ENCODE measurements around the gene LRRC38. TPM values are rescaled to one million over a fixed set of nuclear protein-coding genes. Genes with fewer than 3 reads are reported as not detected.

Gene LRRC38
- total RNA-seq, 1 donor from 2014 or later: not detected

- Mint-ChIP-seq H3K9me3 (peaks cover 2% of the 10 kb centered on the region), H3K36me3 (ENCODE audit: low read depth) (no peaks in the 10 kb centered on the region), H3K27ac (ENCODE audit: unreplicated experiment) (no peak overlapping the region), H3K27me3 (ENCODE audit: low read depth) (peaks cover 38% of the 10 kb centered on the region), H3K4me3 (no peak overlapping the region), H3K4me1 (no peaks in the 10 kb centered on the region)
- DNase-seq (ENCODE audit: low read depth, low spot score): peak; percentile 6
- TF ChIP-seq, protein P1, sequence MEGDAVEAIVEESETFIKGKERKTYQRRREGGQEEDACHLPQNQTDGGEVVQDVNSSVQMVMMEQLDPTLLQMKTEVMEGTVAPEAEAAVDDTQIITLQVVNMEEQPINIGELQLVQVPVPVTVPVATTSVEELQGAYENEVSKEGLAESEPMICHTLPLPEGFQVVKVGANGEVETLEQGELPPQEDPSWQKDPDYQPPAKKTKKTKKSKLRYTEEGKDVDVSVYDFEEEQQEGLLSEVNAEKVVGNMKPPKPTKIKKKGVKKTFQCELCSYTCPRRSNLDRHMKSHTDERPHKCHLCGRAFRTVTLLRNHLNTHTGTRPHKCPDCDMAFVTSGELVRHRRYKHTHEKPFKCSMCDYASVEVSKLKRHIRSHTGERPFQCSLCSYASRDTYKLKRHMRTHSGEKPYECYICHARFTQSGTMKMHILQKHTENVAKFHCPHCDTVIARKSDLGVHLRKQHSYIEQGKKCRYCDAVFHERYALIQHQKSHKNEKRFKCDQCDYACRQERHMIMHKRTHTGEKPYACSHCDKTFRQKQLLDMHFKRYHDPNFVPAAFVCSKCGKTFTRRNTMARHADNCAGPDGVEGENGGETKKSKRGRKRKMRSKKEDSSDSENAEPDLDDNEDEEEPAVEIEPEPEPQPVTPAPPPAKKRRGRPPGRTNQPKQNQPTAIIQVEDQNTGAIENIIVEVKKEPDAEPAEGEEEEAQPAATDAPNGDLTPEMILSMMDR (conservative IDR thresholded peaks at IDR 0.05): peak; percentile 49
Observed at GRCh38 chr1:13469343-13469742, 44.5 kb downstream of the LRRC38 start.

DNA sequence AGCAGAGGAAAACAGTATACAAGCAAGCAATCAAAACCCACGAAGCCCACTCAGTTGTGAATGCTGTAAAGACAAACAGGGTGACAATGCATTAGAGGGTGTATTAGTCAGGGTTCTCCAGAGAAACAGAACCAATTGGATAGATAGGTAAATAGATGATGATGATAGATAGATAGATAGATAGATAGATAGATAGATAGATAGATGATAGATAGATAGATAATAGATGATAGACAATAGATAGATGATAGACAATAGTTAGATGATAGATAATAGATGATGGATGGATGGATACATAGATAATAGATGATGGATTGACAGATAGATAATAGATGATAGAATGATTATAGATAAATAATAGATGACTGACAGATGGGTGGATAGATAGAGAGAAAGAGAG is 48.3 kb downstream of the LRRC38 start:
- Mint-ChIP-seq H3K4me1 (no peaks in the 10 kb centered on the region), H3K4me3 (no peak overlapping the region), H3K9me3 (no peaks in the 10 kb centered on the region), H3K27ac (ENCODE audit: unreplicated experiment) (no peak overlapping the region), H3K27me3 (ENCODE audit: low read depth) (peaks cover 53% of the 10 kb centered on the region), H3K36me3 (ENCODE audit: low read depth) (no peaks in the 10 kb centered on the region)
- no peak for DNase-seq (ENCODE audit: low read depth, low spot score)
- TF ChIP-seq, protein P1 (conservative IDR thresholded peaks at IDR 0.05): no peak

DNA sequence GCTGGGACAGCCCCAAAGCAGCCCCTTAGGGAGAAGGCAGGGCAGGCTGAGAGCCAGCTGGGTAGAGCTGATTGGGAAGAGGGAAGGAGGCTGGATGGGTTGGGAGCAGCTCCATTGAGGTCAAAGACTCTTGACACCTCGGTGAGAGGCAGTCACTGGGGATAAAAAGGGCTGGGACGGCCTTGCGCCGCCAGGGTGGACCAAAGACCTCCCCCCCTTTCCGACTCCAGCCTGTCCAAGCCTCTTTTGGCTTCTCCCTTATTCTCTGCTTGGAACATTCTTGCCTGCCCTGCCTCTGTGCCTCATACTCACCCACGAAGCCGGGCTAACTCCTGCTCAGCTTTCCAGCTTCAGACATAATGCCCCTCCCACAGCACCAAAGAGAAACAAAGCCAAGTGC is 51.1 kb downstream of the LRRC38 start:
- Mint-ChIP-seq H3K4me1 (no peaks in the 10 kb centered on the region), H3K9me3 (no peaks in the 10 kb centered on the region), H3K27me3 (ENCODE audit: low read depth) (peaks cover 65% of the 10 kb centered on the region), H3K27ac (ENCODE audit: unreplicated experiment) (no peak overlapping the region), H3K36me3 (ENCODE audit: low read depth) (no peaks in the 10 kb centered on the region), H3K4me3 (no peak overlapping the region)
- TF ChIP-seq, protein P1 (conservative IDR thresholded peaks at IDR 0.05): no peak
- no peak for DNase-seq (ENCODE audit: low read depth, low spot score)

DNA sequence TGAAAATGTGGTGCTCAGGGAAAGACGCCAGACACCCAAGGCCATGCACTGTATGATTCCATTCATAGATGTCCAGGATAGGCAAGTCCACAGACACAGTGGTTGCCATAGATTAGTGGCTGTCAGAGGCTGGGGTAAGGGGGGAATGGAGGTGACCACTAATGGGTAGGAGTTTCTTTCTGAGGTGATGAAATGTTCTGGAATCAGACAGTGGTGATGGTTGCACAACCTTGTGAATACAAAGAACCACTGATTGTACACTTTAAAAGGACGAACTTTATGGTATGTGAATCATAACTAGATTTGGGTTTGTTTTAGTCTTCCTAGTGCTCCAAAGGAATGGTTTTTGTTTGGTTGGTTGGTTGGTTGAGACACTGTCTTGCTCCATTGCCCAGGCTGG is 51.8 kb downstream of the LRRC38 start:
- no peaks in the 10 kb centered on the region for H3K9me3 Mint-ChIP-seq
- no peaks in the 10 kb centered on the region for H3K4me1 Mint-ChIP-seq
- no peak for DNase-seq (ENCODE audit: low read depth, low spot score)
- H3K4me3 Mint-ChIP-seq: no peak overlapping the region
- TF ChIP-seq, protein P1 (conservative IDR thresholded peaks at IDR 0.05): no peak
- H3K36me3 Mint-ChIP-seq (ENCODE audit: low read depth): no peaks in the 10 kb centered on the region
- H3K27ac Mint-ChIP-seq (ENCODE audit: unreplicated experiment): no peak overlapping the region
- peaks cover 72% of the 10 kb centered on the region for H3K27me3 Mint-ChIP-seq (ENCODE audit: low read depth)

- Mint-ChIP-seq H3K36me3 (ENCODE audit: low read depth) (no peaks in the 10 kb centered on the region), H3K4me3 (no peak overlapping the region), H3K4me1 (no peaks in the 10 kb centered on the region), H3K27ac (ENCODE audit: unreplicated experiment) (no peak overlapping the region), H3K27me3 (ENCODE audit: low read depth) (peaks cover 53% of the 10 kb centered on the region), H3K9me3 (no peaks in the 10 kb centered on the region)
- DNase-seq (ENCODE audit: low read depth, low spot score): no peak
- TF ChIP-seq, protein P1 (conservative IDR thresholded peaks at IDR 0.05): no peak
Observed at GRCh38 chr1:13456904-13457532, 56.8 kb downstream of the LRRC38 start.
